NT2/D1 (cell line): ENCODE results near the gene TFF2.

Experiments used
- DNase-seq: peaks from one replicate; pipeline ENCODE4 v3.0.0-alpha.2; 2011; ENCODE audit warnings: low read depth, low spot score
- H3K27me3 ChIP-seq: 2 replicates; pipeline ENCODE4 v1.6.0; 2011; ENCODE audit warnings: mild to moderate bottlenecking; ENCODE audit not compliant: insufficient read length, insufficient read depth
- H3K36me3 ChIP-seq: 2 replicates; pipeline ENCODE4 v1.6.1; 2011; ENCODE audit warnings: mild to moderate bottlenecking, low read length, mixed read lengths; ENCODE audit not compliant: insufficient read depth, insufficient read length
- H3K4me1 ChIP-seq: 2 replicates; pipeline ENCODE4 v1.5.1; 2011; ENCODE audit not compliant: insufficient read depth, insufficient read length
- H3K4me3 ChIP-seq: 2 replicates; pipeline ENCODE4 v1.5.1; 2011; ENCODE audit warnings: low read depth; ENCODE audit not compliant: insufficient read length
- H3K9ac ChIP-seq: 2 replicates; pipeline ENCODE4 v1.6.0; 2011; ENCODE audit warnings: low read depth; ENCODE audit not compliant: insufficient read length
- H3K9me3 ChIP-seq: 2 replicates; pipeline ENCODE4 v1.5.1; 2011; ENCODE audit warnings: mild to moderate bottlenecking, low read length; ENCODE audit not compliant: insufficient read depth
- SUZ12 ChIP-seq: IDR thresholded peaks from 2 replicates; pipeline ENCODE4 v1.6.1; 2011; ENCODE audit not compliant: insufficient read length, insufficient read depth; ENCODE audit errors: extremely low read depth
- YY1 ChIP-seq: IDR thresholded peaks from 2 replicates; pipeline ENCODE4 v1.6.1; 2011; ENCODE audit not compliant: insufficient read length, insufficient read depth
- ZNF274 ChIP-seq: IDR thresholded peaks from 2 replicates; pipeline ENCODE4 v1.6.1; 2011; ENCODE audit warnings: mild to moderate bottlenecking, low read depth, low read length

TFF2 gene

DNA sequence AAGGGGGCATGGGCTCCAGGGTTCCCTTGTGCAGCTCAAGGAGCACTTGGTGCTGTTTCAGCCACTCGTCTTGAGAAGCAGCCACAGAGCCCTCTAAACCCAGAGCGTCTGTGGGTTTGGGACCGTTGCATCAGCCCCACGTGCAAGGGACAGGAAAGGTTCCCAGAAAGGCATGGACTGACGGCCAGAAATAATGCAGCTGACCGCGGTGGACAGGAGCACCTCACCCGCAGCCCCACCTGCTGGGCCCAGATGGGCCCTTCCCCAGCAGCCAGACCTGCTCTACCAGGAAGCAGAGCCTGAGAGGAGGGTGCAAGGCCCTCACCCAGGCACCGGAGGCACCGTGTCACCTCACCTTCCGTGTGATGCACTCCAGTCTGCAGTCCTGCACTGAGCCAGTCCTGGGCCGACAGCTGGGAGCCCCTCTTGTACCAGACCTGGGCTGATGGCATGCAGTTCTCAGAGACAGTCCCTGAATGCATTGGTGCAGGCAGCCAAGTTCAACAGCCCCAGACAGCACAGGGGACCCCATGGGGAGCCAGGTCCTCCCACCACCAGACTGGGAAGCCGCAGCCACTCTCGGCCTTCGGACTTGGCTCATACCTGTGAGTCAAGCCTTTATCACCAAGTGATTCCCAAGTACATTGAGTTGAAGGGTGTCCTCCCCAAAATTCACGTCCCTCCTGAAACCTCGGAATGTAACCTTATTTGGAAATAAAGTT lies 30.8 kb downstream of the TFF2 start:
- H3K27me3 ChIP-seq: no peaks in the 10 kb centered on the region
- no peaks in the 10 kb centered on the region for H3K9me3 ChIP-seq
- no peak overlapping the region for H3K9ac ChIP-seq
- TF ChIP-seq ZNF274 (no peak), SUZ12 (no peak), YY1 (no peak)
- DNase-seq: no peak
- peaks cover 38% of the 10 kb centered on the region for H3K4me1 ChIP-seq
- H3K36me3 ChIP-seq: no peaks in the 10 kb centered on the region
- no peak overlapping the region for H3K4me3 ChIP-seq

DNA sequence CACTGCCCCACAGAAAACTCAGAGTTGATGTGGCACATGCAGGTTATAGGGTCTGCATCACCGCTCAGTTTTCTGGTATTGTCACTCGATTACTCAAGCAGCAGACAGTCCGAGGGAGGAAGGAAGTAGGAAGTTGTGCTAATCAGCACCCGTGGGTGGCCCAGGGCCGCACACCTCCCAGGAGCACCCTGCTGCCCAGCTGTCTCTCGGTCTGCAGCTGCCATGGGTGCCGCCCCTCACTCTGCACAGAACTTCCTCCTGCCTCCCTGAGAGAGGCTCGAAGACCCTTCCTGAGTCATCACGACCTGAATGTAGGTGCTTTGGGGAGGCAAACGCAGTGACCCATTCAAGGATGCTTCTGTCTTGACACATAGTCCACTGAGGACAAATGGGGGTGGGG lies 31.4 kb downstream of the TFF2 start:
- DNase-seq: no peak
- Histone ChIP-seq H3K27me3 (no peaks in the 10 kb centered on the region), H3K4me1 (peaks cover 39% of the 10 kb centered on the region), H3K4me3 (no peak overlapping the region), H3K9me3 (no peaks in the 10 kb centered on the region), H3K36me3 (no peaks in the 10 kb centered on the region), H3K9ac (no peak overlapping the region)
- TF ChIP-seq YY1: no peak

DNA sequence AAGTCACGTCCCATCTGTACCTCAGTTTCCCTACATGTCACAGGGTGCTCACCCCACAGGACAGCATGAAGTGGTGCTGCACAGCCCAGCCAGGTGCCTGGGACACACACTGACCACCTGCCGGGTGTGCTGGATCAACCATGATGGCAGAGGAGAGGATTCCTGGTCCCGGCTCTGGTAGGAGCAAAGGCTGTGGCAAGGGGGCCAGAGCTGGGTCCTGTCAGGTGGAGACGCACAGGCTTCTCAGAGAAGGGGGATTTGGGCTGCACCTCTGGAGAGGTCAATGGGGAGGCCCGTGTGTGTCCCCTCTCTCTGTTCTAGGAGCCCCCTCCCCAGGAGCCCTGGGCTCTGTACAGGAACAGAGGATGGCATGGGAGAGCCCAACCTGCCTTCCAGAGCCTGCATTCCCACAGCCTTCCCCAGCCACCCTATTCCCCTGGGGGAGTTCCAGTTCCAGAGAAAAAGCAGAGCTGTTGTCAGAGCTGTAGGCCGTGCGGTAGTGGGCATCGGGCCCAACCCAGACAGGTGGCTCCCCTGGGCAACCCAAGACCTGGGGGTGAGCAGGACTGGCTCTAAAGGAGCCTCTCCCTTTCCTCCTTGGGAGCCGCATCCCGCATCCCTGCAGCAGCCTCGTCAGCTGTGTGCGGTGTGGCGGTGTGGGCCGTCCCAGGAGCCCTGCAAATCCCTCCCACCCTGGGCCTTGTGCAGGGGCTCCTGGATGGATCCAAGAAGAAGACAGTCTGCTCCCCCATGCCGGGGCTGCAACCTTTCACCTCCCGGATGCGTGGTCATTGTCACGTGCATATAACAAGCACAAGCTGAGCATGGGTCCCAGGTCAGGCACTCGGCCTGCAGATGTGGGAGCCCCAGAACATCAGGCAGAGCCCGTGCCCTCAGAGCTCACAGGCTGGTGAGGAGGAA lies 32.7 kb downstream of the TFF2 start:
- no peak for TF ChIP-seq ZNF274
- no peak for TF ChIP-seq YY1
- no peak for TF ChIP-seq SUZ12

DNA sequence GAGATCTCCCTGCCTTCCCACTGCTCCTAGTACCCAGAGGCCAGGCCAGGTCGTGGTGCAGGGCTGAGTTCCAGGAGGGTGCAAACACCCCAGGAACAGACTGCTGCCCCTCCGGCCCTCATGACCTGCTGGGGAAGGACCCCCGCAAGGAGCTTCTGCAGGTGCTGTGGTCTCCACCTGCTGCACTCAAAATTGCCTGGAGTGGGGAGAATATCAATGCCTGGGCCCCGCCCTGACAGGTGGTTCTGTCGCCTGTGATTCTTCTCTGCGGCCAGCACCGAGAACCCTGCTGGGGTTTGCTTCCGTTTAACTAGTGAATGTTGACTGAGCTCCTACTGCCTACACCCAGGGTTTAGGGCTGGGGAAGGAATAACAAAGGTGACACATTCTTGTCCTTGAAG lies 33.5 kb downstream of the TFF2 start:
- Histone ChIP-seq H3K9me3 (no peaks in the 10 kb centered on the region), H3K36me3 (no peaks in the 10 kb centered on the region), H3K9ac (no peak overlapping the region), H3K4me3 (no peak overlapping the region), H3K27me3 (no peaks in the 10 kb centered on the region), H3K4me1 (peaks cover 51% of the 10 kb centered on the region)
- TF ChIP-seq ZNF274 (no peak), SUZ12 (no peak), YY1 (no peak)
- DNase-seq: no peak

More for the DNA sequence above, 32.7 kb downstream of the TFF2 start:
- no peaks in the 10 kb centered on the region for H3K9me3 ChIP-seq
- H3K4me1 ChIP-seq: peaks cover 45% of the 10 kb centered on the region
- no peak for DNase-seq
- no peaks in the 10 kb centered on the region for H3K36me3 ChIP-seq
- no peaks in the 10 kb centered on the region for H3K27me3 ChIP-seq
- H3K9ac ChIP-seq: no peak overlapping the region
- H3K4me3 ChIP-seq: no peak overlapping the region

DNA sequence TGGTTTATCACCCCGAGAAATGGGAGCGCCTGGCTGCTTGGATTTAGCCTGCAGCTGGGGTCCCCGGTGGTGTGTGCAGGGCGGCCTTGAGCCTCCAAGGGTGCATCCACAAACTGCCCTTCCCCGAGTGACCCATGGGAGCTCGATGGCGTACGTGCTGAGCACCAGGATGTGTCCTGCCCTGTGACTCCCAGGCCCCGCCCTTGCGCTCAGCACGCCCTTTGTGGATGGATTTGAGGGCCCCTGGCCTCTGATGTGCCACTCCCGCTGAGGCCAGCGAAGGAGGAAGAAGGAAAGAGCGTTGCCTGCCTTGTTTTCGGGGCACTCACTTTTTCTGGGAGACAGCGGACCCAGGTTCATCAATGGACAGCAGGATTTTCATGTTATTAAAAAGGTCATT lies 33.9 kb downstream of the TFF2 start:
- TF ChIP-seq YY1: no peak
- no peak for TF ChIP-seq ZNF274
- TF ChIP-seq SUZ12: no peak
- DNase-seq: no peak
- Histone ChIP-seq H3K9me3 (no peaks in the 10 kb centered on the region), H3K9ac (no peak overlapping the region), H3K4me3 (no peak overlapping the region), H3K4me1 (peaks cover 54% of the 10 kb centered on the region), H3K36me3 (no peaks in the 10 kb centered on the region), H3K27me3 (peaks cover 3% of the 10 kb centered on the region)

DNA sequence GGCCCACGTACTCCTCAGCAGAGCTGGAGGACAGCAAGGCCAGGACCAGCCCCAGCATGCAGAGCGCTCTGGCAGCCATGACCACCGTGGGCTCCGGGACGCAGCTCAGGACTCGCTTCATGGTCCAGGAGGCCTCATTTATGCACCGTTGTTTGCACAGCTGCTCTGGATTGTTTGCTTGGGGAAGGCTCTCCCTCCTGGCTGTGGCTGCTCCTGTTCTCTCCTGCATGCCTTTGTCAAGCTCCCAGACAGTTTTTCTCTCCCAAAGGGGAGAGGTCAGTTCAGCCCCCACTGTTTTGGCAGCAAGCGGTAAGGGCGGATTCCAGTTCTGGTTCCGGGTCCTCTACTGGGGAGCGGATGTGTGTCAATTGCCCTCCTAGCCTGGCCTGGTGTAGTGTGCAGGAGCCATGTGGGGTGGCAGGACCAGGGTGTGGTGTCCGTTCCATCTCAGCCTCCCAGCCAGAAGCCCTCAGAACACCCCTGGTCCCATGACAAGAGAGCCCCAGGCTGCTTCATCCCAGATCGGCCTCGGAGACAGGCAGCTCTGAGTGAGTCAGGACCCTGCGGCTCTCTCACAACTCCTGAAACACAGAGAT lies 35.4 kb downstream of the TFF2 start, which contains the start of gene TFF3:
Gene TFF3, minus strand, starts transcription at position 114 of the 596 bp plus-strand sequence. Its CDS starts 35 bp downstream, at position 79.
- DNase-seq: no peak
- Histone ChIP-seq H3K4me3 (no peak within 1 kb of the TSS), H3K9me3 (no peaks in the 10 kb centered on the region), H3K27me3 (peaks cover 3% of the 10 kb centered on the region), H3K9ac (peak within 1 kb of the TSS; percentile 25), H3K36me3 (no peaks in the 10 kb centered on the region), H3K4me1 (peaks cover 63% of the 10 kb centered on the region)
- no peak for TF ChIP-seq ZNF274
- TF ChIP-seq SUZ12: no peak
- TF ChIP-seq YY1: no peak
